Measurements from ENCODE around the gene EIF3L. TPM values are rescaled to one million over a fixed set of nuclear protein-coding genes. Genes with fewer than 3 reads are reported as not detected.

The EIF3L gene
- total RNA-seq, 4 donors from 2014 or later: 192 to 499 (median 281) TPM

- peaks cover 2 to 30% (median 4%) of the 10 kb centered on the region in 3 donors for H3K4me1 ChIP-seq
- H3K27ac ChIP-seq: no peak overlapping the region
- intact Hi-C loops (cut with DNase I): no loop called here
- H3K9me3 ChIP-seq: no peaks in the 10 kb centered on the region
- WGBS, 2 donors: 73% methylated on average over 5 of the region's 5 CpGs; no CpG with 5 or more reads in 1 of the 2 donors
- DNase-seq: no peak
- H3K4me3 ChIP-seq: no peak overlapping the region
- H3K36me3 ChIP-seq: peaks cover 27 to 100% (median 54%) of the 10 kb centered on the region in 3 donors
- H3K27me3 ChIP-seq: no peaks in the 10 kb centered on the region
- no peak for TF ChIP-seq POLR2A (IDR thresholded peaks at IDR 0.05)
- TF ChIP-seq CTCF (IDR thresholded peaks at IDR 0.05): no peak
Measured at GRCh38 chr22:37916311-37916710, 67.1 kb downstream of the EIF3L start.

- peak overlapping the region in 1 of 4 donors; percentile 16 for H3K27ac ChIP-seq
- intact Hi-C loops (cut with DNase I): no loop called here
- WGBS, 2 donors: 55 to 90% methylated on average over 3 of the region's 4 CpGs
Measured at GRCh38 chr22:37917874-37918548, 68.8 kb downstream of the EIF3L start.

GRCh38 chr22:37918580-37919270 is 69.5 kb downstream of the EIF3L start:
- peaks cover 37 to 99% (median 60%) of the 10 kb centered on the region in 3 donors for H3K36me3 ChIP-seq
- 80 to 94% methylated on average over 8 to 11 of the region's 25 CpGs for WGBS, 2 donors
- H3K27me3 ChIP-seq: no peaks in the 10 kb centered on the region
- H3K27ac ChIP-seq: peak overlapping the region in 2 of 4 donors; percentile 9 to 16
- no peak overlapping the region for H3K4me3 ChIP-seq
- DNase-seq: no peak
- intact Hi-C loops (cut with DNase I): no loop called here
- peaks cover 0 to 5% (median 0%) of the 10 kb centered on the region in 3 donors for H3K4me1 ChIP-seq
- TF ChIP-seq CTCF (IDR thresholded peaks at IDR 0.05) (no peak), POLR2A (IDR thresholded peaks at IDR 0.05) (no peak)
- no peaks in the 10 kb centered on the region for H3K9me3 ChIP-seq

More at GRCh38 chr22:37917874-37918548, 68.8 kb downstream of the EIF3L start:
- no peaks in the 10 kb centered on the region for H3K27me3 ChIP-seq
- DNase-seq: no peak
- TF ChIP-seq CTCF (IDR thresholded peaks at IDR 0.05) (no peak), POLR2A (IDR thresholded peaks at IDR 0.05) (no peak)
- no peak overlapping the region for H3K4me3 ChIP-seq
- H3K4me1 ChIP-seq: peaks cover 0 to 13% (median 0%) of the 10 kb centered on the region in 3 donors
- no peaks in the 10 kb centered on the region for H3K9me3 ChIP-seq
- peaks cover 35 to 99% (median 55%) of the 10 kb centered on the region in 3 donors for H3K36me3 ChIP-seq

- Histone ChIP-seq H3K36me3 (peaks cover 46 to 99% (median 66%) of the 10 kb centered on the region in 3 donors), H3K4me3 (no peak overlapping the region), H3K27me3 (no peaks in the 10 kb centered on the region), H3K4me1 (peaks cover 0 to 12% (median 0%) of the 10 kb centered on the region in 3 donors), H3K27ac (peak overlapping the region in 1 of 4 donors; percentile 30), H3K9me3 (no peaks in the 10 kb centered on the region)
- 65 to 69% methylated on average over 5 of the region's 5 CpGs for WGBS, 2 donors
- intact Hi-C loops (cut with DNase I): no loop called here
- no peak for TF ChIP-seq POLR2A (IDR thresholded peaks at IDR 0.05)
- TF ChIP-seq CTCF (IDR thresholded peaks at IDR 0.05): no peak
- DNase-seq: no peak
Measured at GRCh38 chr22:37920126-37920525, 70.9 kb downstream of the EIF3L start.

- no peaks in the 10 kb centered on the region for H3K9me3 ChIP-seq
- H3K27me3 ChIP-seq: no peaks in the 10 kb centered on the region
- peaks cover 0 to 16% (median 0%) of the 10 kb centered on the region in 3 donors for H3K4me1 ChIP-seq
- peak overlapping the region in 1 of 4 donors; percentile 17 for H3K27ac ChIP-seq
- no peak for DNase-seq
- H3K4me3 ChIP-seq: no peak overlapping the region
- intact Hi-C loops (cut with DNase I): no loop called here
- H3K36me3 ChIP-seq: peaks cover 53 to 99% (median 72%) of the 10 kb centered on the region in 3 donors
- WGBS, 2 donors: 57 to 79% methylated on average over 1 to 2 of the region's 11 CpGs
- TF ChIP-seq CTCF (IDR thresholded peaks at IDR 0.05) (no peak), POLR2A (IDR thresholded peaks at IDR 0.05) (no peak)
Measured at GRCh38 chr22:37922191-37922590, 73.0 kb downstream of the EIF3L start.

Measured in esophagus squamous epithelium (tissue), 5 donors.